Immature natural killer cell (primary cell): ENCODE measurements around the gene CCR5. TPM values are rescaled to one million over a fixed set of nuclear protein-coding genes. Genes with fewer than 3 reads are reported as not detected.
"Not testable (repeated sequence)": the region's sequence is repeated elsewhere in the genome, so short reads cannot be mapped to it uniquely, and the experiment has no call there.

ENCODE experiments used
- DNase-seq, 3 donors: peaks; one replicate each; pipeline ENCODE4 v3.0.0; 2022; ENCODE audit warnings: mixed read lengths in 1 of 3
- H3K27ac Mint-ChIP-seq, 6 donors: one replicate each; pipeline ENCODE4 v1.8.0; 2020; ENCODE audit warnings: mixed read lengths in 6 of 6, mild to moderate bottlenecking in 5 of 6, inconsistent platforms in 4 of 6, moderate library complexity in 3 of 6
- H3K27me3 Mint-ChIP-seq, 3 donors: one replicate each; pipeline ENCODE4 v1.8.0; 2020 to 2021; ENCODE audit warnings: low read depth in 3 of 3, mild to moderate bottlenecking in 3 of 3, mixed read lengths in 3 of 3, moderate library complexity in 3 of 3, inconsistent platforms in 1 of 3
- H3K36me3 Mint-ChIP-seq, 3 donors: one replicate each; pipeline ENCODE4 v1.8.0; 2020; ENCODE audit warnings: mixed read lengths in 3 of 3, inconsistent platforms in 2 of 3, mild to moderate bottlenecking in 2 of 3
- H3K4me1 Mint-ChIP-seq, 2 donors: one replicate each; pipeline ENCODE4 v1.8.0; 2020; ENCODE audit warnings: inconsistent platforms in 2 of 2, mild to moderate bottlenecking in 2 of 2, mixed read lengths in 2 of 2, moderate library complexity in 1 of 2
- H3K4me3 Mint-ChIP-seq, 5 donors: one replicate each; pipeline ENCODE4 v1.8.0; 2020; ENCODE audit warnings: mild to moderate bottlenecking in 5 of 5, mixed read lengths in 5 of 5, inconsistent platforms in 3 of 5, moderate library complexity in 3 of 5
- H3K9me3 Mint-ChIP-seq, 6 donors: one replicate each; pipeline ENCODE4 v1.8.0; 2020; ENCODE audit warnings: mild to moderate bottlenecking in 6 of 6, mixed read lengths in 6 of 6, inconsistent platforms in 4 of 6, moderate library complexity in 3 of 6
- polyA plus RNA-seq, 3 donors: library from polyadenylated mRNA; unstranded; fragments of 300-500 nt; fragmentation: Illumina TruSeq; gene quantifications; one replicate each; pipeline ENCODE4 v1.2.3, GENCODE V29; 2021

CCR5 gene
- polyA plus RNA-seq, 3 donors from 2014 or later = 1.4 to 4.2 TPM; not detected in 1

GRCh38 chr3:46397111-46397510 is 26.4 kb downstream of the CCR5 start:
- Mint-ChIP-seq H3K9me3 (no peaks in the 10 kb centered on the region), H3K27me3 (peaks cover 0 to 2% (median 0%) of the 10 kb centered on the region in 3 donors), H3K4me3 (no peak overlapping the region), H3K27ac (no peak overlapping the region), H3K4me1 (peaks cover 13 to 21% of the 10 kb centered on the region in 2 donors), H3K36me3 (no peaks in the 10 kb centered on the region)
- no peak for DNase-seq

GRCh38 chr3:46398186-46398955 is 27.6 kb downstream of the CCR5 start:
- H3K4me3 Mint-ChIP-seq = no peak overlapping the region
- no peaks in the 10 kb centered on the region for H3K9me3 Mint-ChIP-seq
- H3K27ac Mint-ChIP-seq = no peak overlapping the region
- peaks cover 0 to 5% (median 0%) of the 10 kb centered on the region in 3 donors for H3K27me3 Mint-ChIP-seq
- H3K36me3 Mint-ChIP-seq = no peaks in the 10 kb centered on the region
- H3K4me1 Mint-ChIP-seq = peaks cover 13 to 21% of the 10 kb centered on the region in 2 donors
- no peak for DNase-seq

GRCh38 chr3:46399098-46399497 is 28.4 kb downstream of the CCR5 start:
- H3K36me3 Mint-ChIP-seq = no peaks in the 10 kb centered on the region
- H3K4me1 Mint-ChIP-seq = peaks cover 13 to 21% of the 10 kb centered on the region in 2 donors
- H3K4me3 Mint-ChIP-seq = no peak overlapping the region

GRCh38 chr3:46399557-46399956 is 28.8 kb downstream of the CCR5 start:
- H3K27ac Mint-ChIP-seq = no peak overlapping the region
- no peaks in the 10 kb centered on the region for H3K9me3 Mint-ChIP-seq
- H3K36me3 Mint-ChIP-seq = no peaks in the 10 kb centered on the region
- H3K4me3 Mint-ChIP-seq = no peak overlapping the region
- no peak for DNase-seq
- H3K27me3 Mint-ChIP-seq = peaks cover 0 to 5% (median under 1%) of the 10 kb centered on the region in 3 donors
- peaks cover 13 to 21% of the 10 kb centered on the region in 2 donors for H3K4me1 Mint-ChIP-seq

More at GRCh38 chr3:46399098-46399497, 28.4 kb downstream of the CCR5 start:
- H3K9me3 Mint-ChIP-seq = no peaks in the 10 kb centered on the region
- no peak for DNase-seq
- peaks cover 0 to 5% (median 0%) of the 10 kb centered on the region in 3 donors for H3K27me3 Mint-ChIP-seq
- no peak overlapping the region for H3K27ac Mint-ChIP-seq

- Mint-ChIP-seq H3K27me3 (peaks cover 0 to 5% (median 1%) of the 10 kb centered on the region in 3 donors), H3K4me1 (peaks cover 13 to 19% of the 10 kb centered on the region in 2 donors), H3K36me3 (no peaks in the 10 kb centered on the region), H3K9me3 (no peaks in the 10 kb centered on the region), H3K27ac (no peak overlapping the region), H3K4me3 (no peak overlapping the region)
- DNase-seq = no peak
Measured at GRCh38 chr3:46400000-46400734, 29.4 kb downstream of the CCR5 start.

- Mint-ChIP-seq H3K27me3 (peaks cover 0 to 5% (median 1%) of the 10 kb centered on the region in 3 donors), H3K4me3 (no peak overlapping the region), H3K9me3 (no peaks in the 10 kb centered on the region), H3K27ac (no peak overlapping the region), H3K36me3 (no peaks in the 10 kb centered on the region), H3K4me1 (peaks cover 13% of the 10 kb centered on the region in 2 donors)
- DNase-seq = no peak
Measured at GRCh38 chr3:46400846-46401245, 30.1 kb downstream of the CCR5 start.

- no peak overlapping the region for H3K27ac Mint-ChIP-seq
Measured at GRCh38 chr3:46401579-46401978, 30.8 kb downstream of the CCR5 start.

GRCh38 chr3:46402902-46403301 is 32.2 kb downstream of the CCR5 start:
- DNase-seq, H3K27ac Mint-ChIP-seq, H3K9me3 Mint-ChIP-seq, H3K36me3 Mint-ChIP-seq, H3K27me3 Mint-ChIP-seq, H3K4me3 Mint-ChIP-seq: not testable (repeated sequence)
- H3K4me1 Mint-ChIP-seq = peaks cover 13% of the 10 kb centered on the region in 2 donors

More at GRCh38 chr3:46401579-46401978, 30.8 kb downstream of the CCR5 start:
- Mint-ChIP-seq H3K4me1 (peaks cover 6 to 7% of the 10 kb centered on the region in 2 donors), H3K4me3 (no peak overlapping the region), H3K36me3 (no peaks in the 10 kb centered on the region), H3K9me3 (no peaks in the 10 kb centered on the region), H3K27me3 (peaks cover 0 to 5% (median 1%) of the 10 kb centered on the region in 3 donors)
- no peak for DNase-seq

- Mint-ChIP-seq H3K36me3 (no peaks in the 10 kb centered on the region), H3K27ac (peak overlapping the region in 4 of 6 donors; percentile 34 to 92 (median 85)), H3K27me3 (peaks cover 0 to 3% (median 3%) of the 10 kb centered on the region in 3 donors), H3K4me3 (no peak overlapping the region), H3K9me3 (no peaks in the 10 kb centered on the region), H3K4me1 (peaks cover 29 to 37% of the 10 kb centered on the region in 2 donors)
- no peak for DNase-seq
Measured at GRCh38 chr3:46405301-46406019, 34.7 kb downstream of the CCR5 start.

- H3K27ac Mint-ChIP-seq = peak overlapping the region; percentile 79 to 92 (median 88)
- H3K36me3 Mint-ChIP-seq = no peaks in the 10 kb centered on the region
- peak overlapping the region in 2 of 5 donors; percentile 41 to 45 for H3K4me3 Mint-ChIP-seq
- DNase-seq = no peak
- peaks cover 0 to 3% (median 3%) of the 10 kb centered on the region in 3 donors for H3K27me3 Mint-ChIP-seq
- H3K4me1 Mint-ChIP-seq = peaks cover 29 to 37% of the 10 kb centered on the region in 2 donors
- no peaks in the 10 kb centered on the region for H3K9me3 Mint-ChIP-seq
Measured at GRCh38 chr3:46406443-46406787, 35.7 kb downstream of the CCR5 start.

- Mint-ChIP-seq H3K27ac (peak within 1 kb of the TSS; percentile 79 to 92 (median 88)), H3K36me3 (no peaks in the 10 kb centered on the region), H3K4me1 (peaks cover 29 to 37% of the 10 kb centered on the region in 2 donors), H3K4me3 (peak within 1 kb of the TSS; percentile 73 to 86 (median 82)), H3K27me3 (peaks cover 0 to 3% (median 3%) of the 10 kb centered on the region in 3 donors), H3K9me3 (no peaks in the 10 kb centered on the region)
- peak; percentile 34 to 53 (median 44) for DNase-seq
Measured at GRCh38 chr3:46406788-46407611, 36.3 kb downstream of the CCR5 start, which contains the start of the genes CCR5AS and CCRL2. TSS of gene CCR5AS (minus strand) at chr3:46407066. TSS of gene CCRL2 (plus strand) at chr3:46407259. CDS start at chr3:46408080, 821 bp downstream.

GRCh38 chr3:46407970-46408369 is 37.2 kb downstream of the CCR5 start:
- no peak for DNase-seq
- H3K36me3 Mint-ChIP-seq = no peaks in the 10 kb centered on the region
- H3K9me3 Mint-ChIP-seq = no peaks in the 10 kb centered on the region
- H3K27me3 Mint-ChIP-seq = peaks cover 0 to 3% (median 1%) of the 10 kb centered on the region in 3 donors
- peaks cover 29 to 37% of the 10 kb centered on the region in 2 donors for H3K4me1 Mint-ChIP-seq
- peak overlapping the region; percentile 25 to 92 (median 76) for H3K27ac Mint-ChIP-seq
- H3K4me3 Mint-ChIP-seq = peak overlapping the region; percentile 37 to 85 (median 78)

- H3K4me3 Mint-ChIP-seq = peak overlapping the region in 1 of 5 donors; percentile 2
- H3K9me3 Mint-ChIP-seq = no peaks in the 10 kb centered on the region
- no peaks in the 10 kb centered on the region for H3K36me3 Mint-ChIP-seq
- peak overlapping the region in 1 of 6 donors; percentile 45 for H3K27ac Mint-ChIP-seq
- no peak for DNase-seq
- peaks cover 0 to 3% (median 0%) of the 10 kb centered on the region in 3 donors for H3K27me3 Mint-ChIP-seq
- peaks cover 29 to 37% of the 10 kb centered on the region in 2 donors for H3K4me1 Mint-ChIP-seq
Measured at GRCh38 chr3:46408853-46409252, 38.1 kb downstream of the CCR5 start.
